Measurements from ENCODE around the gene COA8.

GRCh38 chr14:103623308-103623707 is 60.5 kb downstream of the COA8 start:
- TF ChIP-seq MXI1 (conservative IDR thresholded peaks at IDR 0.05; ENCODE audit: poor library complexity, severe bottlenecking) (no peak), EZH2 (IDR thresholded peaks at IDR 0.05; ENCODE audit: borderline replicate concordance, insufficient read depth, low read length, poor library complexity, severe bottlenecking) (no peak)
- TF ChIP-seq, protein P1, sequence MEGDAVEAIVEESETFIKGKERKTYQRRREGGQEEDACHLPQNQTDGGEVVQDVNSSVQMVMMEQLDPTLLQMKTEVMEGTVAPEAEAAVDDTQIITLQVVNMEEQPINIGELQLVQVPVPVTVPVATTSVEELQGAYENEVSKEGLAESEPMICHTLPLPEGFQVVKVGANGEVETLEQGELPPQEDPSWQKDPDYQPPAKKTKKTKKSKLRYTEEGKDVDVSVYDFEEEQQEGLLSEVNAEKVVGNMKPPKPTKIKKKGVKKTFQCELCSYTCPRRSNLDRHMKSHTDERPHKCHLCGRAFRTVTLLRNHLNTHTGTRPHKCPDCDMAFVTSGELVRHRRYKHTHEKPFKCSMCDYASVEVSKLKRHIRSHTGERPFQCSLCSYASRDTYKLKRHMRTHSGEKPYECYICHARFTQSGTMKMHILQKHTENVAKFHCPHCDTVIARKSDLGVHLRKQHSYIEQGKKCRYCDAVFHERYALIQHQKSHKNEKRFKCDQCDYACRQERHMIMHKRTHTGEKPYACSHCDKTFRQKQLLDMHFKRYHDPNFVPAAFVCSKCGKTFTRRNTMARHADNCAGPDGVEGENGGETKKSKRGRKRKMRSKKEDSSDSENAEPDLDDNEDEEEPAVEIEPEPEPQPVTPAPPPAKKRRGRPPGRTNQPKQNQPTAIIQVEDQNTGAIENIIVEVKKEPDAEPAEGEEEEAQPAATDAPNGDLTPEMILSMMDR (IDR thresholded peaks at IDR 0.05; ENCODE audit: poor library complexity, severe bottlenecking), result no peak
